HG02973 (cell line): Measurements from ENCODE around the gene C18orf63.

ENCODE experiments used
- ATAC-seq: cut with Tn5 transposase; IDR thresholded peaks from one replicate; pipeline ENCODE4 v1.9.1; 2021; ENCODE audit warnings: moderate library complexity; ENCODE audit not compliant: unreplicated experiment

C18orf63 gene

DNA sequence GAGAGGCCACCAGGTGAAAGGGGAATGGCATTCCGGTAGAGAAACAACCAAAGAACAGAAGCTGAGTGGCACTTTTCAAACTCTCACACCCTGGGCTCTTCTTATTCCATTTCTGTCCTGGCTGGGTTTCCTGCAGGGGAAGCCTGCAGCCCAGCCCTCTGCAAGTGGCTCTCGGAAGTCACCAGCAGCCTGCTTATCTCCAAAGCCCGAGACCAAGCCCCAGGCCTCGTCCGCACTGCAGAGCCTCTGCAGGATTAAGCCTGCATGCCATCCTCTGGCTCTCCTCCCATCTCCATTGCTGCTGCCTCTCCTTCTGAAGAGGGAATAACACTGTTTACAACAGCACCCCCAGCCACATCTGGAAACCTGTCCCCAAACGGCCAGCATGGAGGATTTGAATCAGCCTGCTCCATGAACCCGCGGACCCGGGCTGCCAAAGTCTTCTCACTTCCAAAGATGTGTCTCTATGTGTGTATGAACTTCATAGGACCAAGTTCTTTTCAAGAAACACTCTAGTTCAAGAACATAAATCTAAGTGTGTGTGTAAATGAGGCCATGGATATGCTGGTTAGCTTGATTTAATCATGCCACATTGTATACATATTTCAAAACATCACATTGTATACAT lies 87.3 kb downstream of the C18orf63 start:
- ATAC-seq = no peak

DNA sequence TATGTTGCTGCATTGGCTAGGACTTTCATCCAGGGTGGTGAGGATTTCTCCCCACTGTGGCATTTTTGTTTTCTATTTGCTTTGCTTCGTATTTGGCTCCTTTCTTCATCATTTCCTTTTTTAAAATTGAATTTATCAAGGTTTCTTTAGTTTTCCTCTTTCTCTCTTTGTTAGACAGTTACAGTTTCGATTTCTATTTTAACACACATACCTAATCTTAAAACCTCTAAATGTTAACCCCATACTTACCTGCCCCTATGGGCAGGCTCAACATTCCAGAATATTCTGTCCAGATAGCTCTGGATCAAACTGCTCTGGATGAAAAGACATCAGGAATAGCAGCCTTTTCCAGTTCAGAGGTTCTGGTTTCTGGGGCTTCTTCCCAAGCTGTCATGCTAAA lies 92.2 kb downstream of the C18orf63 start:
- peak; percentile 74 for ATAC-seq
